ENCODE results near the gene MST1. TPM values are rescaled to one million over a fixed set of nuclear protein-coding genes. Genes with fewer than 3 reads are reported as not detected.

MST1 gene
- total RNA-seq, 4 donors from 2014 or later: 16.7 to 83.4 (median 21.9) TPM

- Histone ChIP-seq H3K4me1 (peaks cover under 1% of the 10 kb centered on the region), H3K27me3 (no peaks in the 10 kb centered on the region), H3K27ac (no peak overlapping the region), H3K9me3 (no peaks in the 10 kb centered on the region), H3K36me3 (peaks cover 87% of the 10 kb centered on the region), H3K4me3 (no peak overlapping the region)
- TF ChIP-seq POLR2A (IDR thresholded peaks at IDR 0.05) (no peak), EP300 (IDR thresholded peaks at IDR 0.05) (no peak), CTCF (IDR thresholded peaks at IDR 0.05) (no peak), POLR2AphosphoS5 (IDR thresholded peaks at IDR 0.05) (no peak)
- WGBS: 79% methylated on average over 3 of the region's 7 CpGs
- no peak for DNase-seq (ENCODE audit: low spot score in 2 of 2)
Observed at GRCh38 chr3:49680493-49681231, 8.6 kb downstream of the MST1 start.

DNA sequence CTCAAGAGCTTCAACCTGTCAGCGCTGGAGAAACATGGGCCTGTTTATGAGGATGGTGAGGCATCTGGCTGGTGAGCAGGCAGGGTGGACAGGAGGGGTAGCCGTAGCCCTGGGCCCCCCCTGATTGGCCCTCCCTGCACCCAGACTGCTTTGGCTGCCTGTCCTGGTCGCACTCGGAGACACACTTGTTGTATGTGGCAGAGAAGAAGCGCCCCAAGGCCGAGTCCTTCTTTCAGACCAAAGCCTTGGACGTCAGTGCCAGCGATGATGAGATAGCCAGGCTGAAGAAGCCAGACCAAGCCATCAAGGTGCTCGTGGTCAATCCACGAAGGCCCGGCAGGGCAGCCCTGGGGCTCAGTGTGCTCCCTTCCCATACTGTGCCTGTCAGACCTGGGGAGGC, 13.4 kb downstream of the MST1 start:
- TF ChIP-seq POLR2AphosphoS5 (IDR thresholded peaks at IDR 0.05): no peak
- H3K4me1 ChIP-seq: peaks cover 21% of the 10 kb centered on the region
- no peaks in the 10 kb centered on the region for H3K9me3 ChIP-seq
- 82% methylated on average over 8 of the region's 11 CpGs for WGBS
- no peak overlapping the region for H3K27ac ChIP-seq
- no peak for DNase-seq (ENCODE audit: low spot score in 2 of 2)
- H3K27me3 ChIP-seq: no peaks in the 10 kb centered on the region
- peaks cover 54% of the 10 kb centered on the region for H3K36me3 ChIP-seq
- no peak overlapping the region for H3K4me3 ChIP-seq

DNA sequence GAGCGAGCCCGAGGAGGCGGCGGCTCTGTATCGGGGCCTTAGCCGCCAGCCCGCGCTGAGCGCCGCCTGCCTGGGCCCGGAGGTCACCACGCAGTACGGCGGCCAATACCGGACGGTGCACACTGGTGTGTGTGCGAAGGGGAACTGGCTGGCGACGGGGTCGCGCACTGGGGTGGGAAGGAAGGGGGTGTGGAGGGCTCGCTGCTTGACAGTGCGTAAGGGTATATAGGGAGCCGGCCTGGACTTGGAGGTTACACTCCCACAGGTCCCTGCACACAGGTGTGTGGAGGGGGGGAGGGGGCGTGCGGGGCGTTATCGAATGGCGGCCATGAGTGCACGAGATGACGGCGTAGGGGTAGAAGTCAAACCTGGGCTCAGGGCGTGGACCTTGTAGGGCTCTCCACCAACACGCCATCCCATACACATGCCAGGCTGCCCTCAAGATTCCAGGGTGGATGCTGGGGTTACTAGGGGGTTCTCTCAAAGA, 14.7 kb downstream of the MST1 start:
- Histone ChIP-seq H3K27ac (peak overlapping the region; percentile 91), H3K27me3 (no peaks in the 10 kb centered on the region), H3K36me3 (peaks cover 40% of the 10 kb centered on the region), H3K4me3 (peak overlapping the region; percentile 78), H3K9me3 (no peaks in the 10 kb centered on the region), H3K4me1 (peaks cover 21% of the 10 kb centered on the region)
- WGBS: 14% methylated on average over 17 of the region's 34 CpGs
- peak in 1 of 2 donors; percentile 75 for DNase-seq (ENCODE audit: low spot score in 2 of 2)
- TF ChIP-seq POLR2A (IDR thresholded peaks at IDR 0.05) (no peak), EP300 (IDR thresholded peaks at IDR 0.05) (no peak), POLR2AphosphoS5 (IDR thresholded peaks at IDR 0.05) (no peak), CTCF (IDR thresholded peaks at IDR 0.05) (no peak)

DNA sequence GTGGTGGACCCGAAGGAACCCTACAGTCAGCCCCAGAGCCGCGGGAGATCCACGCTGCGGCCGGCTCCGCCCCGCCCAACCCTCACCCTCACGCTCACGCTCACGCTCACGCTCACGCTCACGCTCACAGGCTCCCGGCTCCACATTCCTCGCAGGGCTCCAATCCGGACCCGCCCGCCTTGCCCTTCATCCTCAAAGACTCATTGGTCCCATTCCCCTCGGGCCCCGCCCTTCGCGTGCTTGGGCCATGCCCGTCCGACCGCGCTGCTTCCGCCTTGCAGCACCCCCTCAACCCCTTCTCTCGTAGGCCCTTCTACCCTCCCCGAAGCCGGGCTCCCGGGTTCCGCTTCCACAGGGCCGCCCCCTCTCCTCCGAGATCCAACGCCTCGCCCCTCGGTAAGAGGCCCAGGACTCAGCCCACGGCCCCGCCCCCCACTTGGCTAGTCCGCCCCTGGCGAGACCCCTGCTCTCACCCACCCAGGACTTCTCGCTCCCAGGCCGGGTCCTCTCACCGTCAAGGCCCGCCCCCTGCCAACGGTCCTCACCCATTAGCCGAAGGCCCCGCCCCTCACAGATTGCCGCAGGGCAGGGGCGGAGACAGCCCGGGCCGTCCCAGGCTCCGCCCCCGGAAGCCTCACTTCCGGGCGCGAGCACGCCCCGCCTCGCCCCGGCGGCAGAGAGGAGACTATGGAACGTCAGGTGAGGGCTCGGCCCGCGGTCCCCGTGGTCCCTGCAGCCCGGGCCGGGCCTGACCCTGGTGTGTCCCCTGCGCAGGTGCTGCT, 15.4 kb downstream of the MST1 start, which contains the start of gene APEH:
Gene APEH (plus strand): TSS at position 637 of the 782 bp plus-strand sequence. CDS start 51 bp downstream, at position 688.
- Histone ChIP-seq H3K9me3 (no peaks in the 10 kb centered on the region), H3K36me3 (peaks cover 34% of the 10 kb centered on the region), H3K4me3 (peak within 1 kb of the TSS; percentile 78), H3K27ac (peak within 1 kb of the TSS; percentile 91), H3K27me3 (no peaks in the 10 kb centered on the region), H3K4me1 (peaks cover 21% of the 10 kb centered on the region)
- 1% methylated on average over 28 of the region's 71 CpGs for WGBS
- no peak for TF ChIP-seq EP300 (IDR thresholded peaks at IDR 0.05)
- TF ChIP-seq POLR2AphosphoS5 (IDR thresholded peaks at IDR 0.05): peak in 1 of 3 donors; percentile 36
- TF ChIP-seq POLR2A (IDR thresholded peaks at IDR 0.05): peak in 1 of 2 donors; percentile 52
- no peak for TF ChIP-seq CTCF (IDR thresholded peaks at IDR 0.05)
- peak; percentile 97 for DNase-seq (ENCODE audit: low spot score in 2 of 2)

- peaks cover 21% of the 10 kb centered on the region for H3K4me1 ChIP-seq
- no peaks in the 10 kb centered on the region for H3K9me3 ChIP-seq
- peak in 1 of 2 donors; percentile 74 for DNase-seq (ENCODE audit: low spot score in 2 of 2)
- H3K27me3 ChIP-seq: no peaks in the 10 kb centered on the region
- H3K4me3 ChIP-seq: peak overlapping the region; percentile 78
- H3K27ac ChIP-seq: peak overlapping the region; percentile 91
- TF ChIP-seq POLR2AphosphoS5 (IDR thresholded peaks at IDR 0.05) (no peak), EP300 (IDR thresholded peaks at IDR 0.05) (no peak), POLR2A (IDR thresholded peaks at IDR 0.05) (no peak), CTCF (IDR thresholded peaks at IDR 0.05) (no peak)
- WGBS: 83% methylated on average over 2 of the region's 17 CpGs
- H3K36me3 ChIP-seq: peaks cover 28% of the 10 kb centered on the region
Observed at GRCh38 chr3:49673121-49673714, 16.1 kb downstream of the MST1 start.

Measured in suprapubic skin (tissue), 4 donors.